Measurements from ENCODE around the gene MAP2K6.

DNA sequence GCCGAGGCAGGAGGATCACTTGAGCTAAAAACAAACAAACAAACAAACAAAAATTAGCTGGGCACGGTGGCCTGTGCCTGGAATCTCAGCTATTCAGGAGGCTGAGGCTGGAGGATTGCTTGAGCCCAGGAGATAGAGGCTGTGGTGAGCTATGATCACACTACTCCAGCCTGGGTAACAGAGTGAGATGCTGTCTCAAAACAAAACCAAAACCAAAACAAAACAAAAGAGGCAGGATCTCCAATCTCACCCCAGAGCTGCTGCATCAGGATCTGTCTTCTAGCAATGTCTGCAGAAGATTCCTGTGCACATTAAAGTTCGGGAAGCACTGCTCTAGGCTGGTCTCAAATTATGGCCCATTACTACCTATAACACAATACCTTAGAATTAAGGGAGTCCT lies 43.1 kb downstream of the MAP2K6 start:
- TF ChIP-seq EZH2 (IDR thresholded peaks at IDR 0.05) = no peak
- no peak for TF ChIP-seq POLR2AphosphoS5 (IDR thresholded peaks at IDR 0.05; ENCODE audit: borderline replicate concordance, low read depth, low read length)
- TF ChIP-seq FOXP2 (optimal IDR thresholded peaks at IDR 0.05; ENCODE audit: control extremely low read depth, extremely low read length, insufficient read depth) = no peak

Data from SK-N-MC (cell line).